Fibroblast of skin of abdomen (primary cell): ENCODE measurements around the gene FAM219A.
"Not testable (repeated sequence)": the region's sequence is repeated elsewhere in the genome, so short reads cannot be mapped to it uniquely, and the experiment has no call there.

ENCODE experiments used
- DNase-seq: peaks from one replicate; pipeline ENCODE4 v3.0.0-alpha.2; 2013

The FAM219A gene

GRCh38 chr9:34374905-34375552 lies 83.3 kb downstream of the FAM219A start:
- DNase-seq: no peak

DNA sequence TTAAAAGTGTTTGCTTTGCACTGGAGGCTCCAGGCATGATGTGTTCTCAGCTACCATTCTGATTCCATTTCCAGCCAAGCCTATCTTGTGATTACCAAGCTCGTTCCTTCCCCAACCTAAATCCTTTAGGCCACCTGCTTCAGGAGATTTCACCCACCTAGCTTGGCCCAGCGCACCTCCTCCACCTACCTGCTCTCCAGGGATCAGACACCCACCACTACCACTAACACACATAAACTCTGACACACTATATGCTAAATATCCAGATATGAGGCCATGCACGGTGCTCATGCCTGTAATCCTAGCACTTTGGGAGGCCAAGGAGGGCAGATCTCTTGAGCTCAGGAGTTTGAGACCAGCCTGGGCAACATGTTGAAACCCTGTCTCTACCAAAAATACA lies 84.0 kb downstream of the FAM219A start:
- no peak for DNase-seq

- DNase-seq: no peak
Observed at GRCh38 chr9:34373749-34374148, 84.6 kb downstream of the FAM219A start.

GRCh38 chr9:34372467-34373011 lies 85.8 kb downstream of the FAM219A start:
- no peak for DNase-seq

DNA sequence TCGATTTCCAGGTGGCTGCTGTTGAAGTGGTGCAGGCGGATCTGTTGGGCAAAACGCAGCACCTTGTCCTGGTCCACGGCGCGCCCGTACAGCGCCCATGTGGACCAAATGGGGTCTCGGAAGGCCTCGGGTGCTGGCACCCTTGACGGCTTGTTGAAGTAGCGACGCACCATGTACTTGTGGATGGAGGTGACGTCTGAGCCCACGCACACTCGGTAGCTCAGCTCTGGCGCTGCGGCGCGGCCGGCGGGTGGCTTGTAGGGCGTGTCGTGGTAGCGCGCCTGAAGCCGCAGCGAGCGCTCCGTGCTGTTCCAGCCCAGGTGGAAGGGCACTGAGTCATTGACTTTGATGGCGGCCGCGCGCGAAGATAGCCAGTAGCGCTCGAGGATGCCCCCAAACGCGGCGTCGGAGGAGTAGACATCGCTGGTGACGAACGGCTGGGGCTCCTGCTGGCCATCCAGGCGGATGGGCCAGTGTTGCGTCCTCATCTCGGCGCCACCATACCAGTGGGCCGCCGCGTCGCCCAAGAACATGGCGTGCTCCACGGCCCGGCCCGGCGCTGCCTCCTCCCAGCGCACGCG lies 86.4 kb downstream of the FAM219A start:
- no peak for DNase-seq

GRCh38 chr9:34370970-34371880 lies 87.1 kb downstream of the FAM219A start:
- no peak for DNase-seq

DNA sequence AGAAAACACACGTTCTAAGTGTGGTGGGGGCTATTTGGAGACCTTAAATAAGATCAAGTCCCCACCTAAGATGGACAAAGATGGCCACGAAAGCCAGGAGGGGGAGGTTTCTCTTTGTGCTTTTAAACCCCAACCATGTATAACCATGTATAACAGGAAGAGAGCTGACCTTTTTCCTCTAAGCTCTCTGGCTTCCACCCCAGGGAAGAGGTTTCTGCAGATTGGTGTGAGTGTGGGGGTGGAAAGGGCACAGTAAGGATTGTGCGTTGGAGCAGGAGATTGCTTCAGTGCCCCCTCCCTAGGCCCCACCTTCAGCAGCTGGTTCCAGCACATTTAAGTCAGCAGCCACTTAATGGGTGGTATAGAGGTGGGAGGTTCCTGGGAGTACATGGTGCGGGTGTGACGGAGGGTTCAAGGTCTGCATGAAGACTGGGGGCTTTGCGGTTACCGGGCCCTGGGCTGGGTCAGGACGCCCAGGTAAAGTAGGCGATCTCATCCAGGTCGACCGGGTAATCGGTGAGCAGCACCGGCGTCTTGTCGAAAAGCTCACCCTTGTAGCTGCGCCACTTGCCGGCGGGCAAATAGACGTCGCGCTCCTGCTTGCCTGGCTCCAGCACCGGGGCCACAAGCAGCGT lies 87.9 kb downstream of the FAM219A start:
- no peak for DNase-seq

DNA sequence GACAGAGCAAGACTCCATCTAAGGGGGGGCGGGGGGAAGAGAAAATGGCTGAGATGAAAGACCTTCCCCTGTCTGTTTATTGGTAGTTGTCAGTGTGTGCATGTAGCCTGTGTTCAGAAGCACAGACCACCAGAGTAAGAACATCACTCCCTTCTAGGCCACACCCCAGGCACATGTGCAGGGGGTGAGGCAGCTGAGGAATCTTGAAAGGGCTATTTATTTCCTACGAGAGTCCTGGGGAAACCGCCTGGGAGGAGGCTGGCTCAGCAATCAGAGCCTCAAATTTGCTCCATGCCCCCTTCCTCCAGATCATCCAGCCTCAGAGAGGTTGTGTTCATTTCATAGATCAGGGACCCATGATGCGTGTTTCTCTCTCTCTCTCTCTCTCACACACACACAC lies 88.7 kb downstream of the FAM219A start:
- DNase-seq: no peak

DNA sequence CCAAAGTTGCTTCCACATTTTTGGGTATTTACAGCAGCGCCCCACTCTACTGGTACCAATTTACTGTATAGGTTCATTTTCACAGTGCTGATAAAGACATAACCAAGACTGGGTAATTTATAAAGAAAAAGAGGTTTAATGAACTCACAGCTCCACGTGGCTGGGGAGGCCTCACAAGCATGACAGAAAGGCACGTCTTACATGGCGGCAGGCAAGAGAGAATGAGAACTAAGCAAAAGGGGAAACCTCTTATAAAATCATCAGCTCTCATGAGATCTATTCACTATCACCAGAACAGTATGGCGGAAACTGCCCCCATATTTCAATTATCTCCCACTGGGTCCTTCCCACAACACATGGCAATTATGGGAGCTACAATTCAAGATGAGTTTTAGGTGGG lies 89.6 kb downstream of the FAM219A start:
- not testable (repeated sequence) for DNase-seq

- not testable (repeated sequence) for DNase-seq
Observed at GRCh38 chr9:34367751-34368410, 90.5 kb downstream of the FAM219A start.

DNA sequence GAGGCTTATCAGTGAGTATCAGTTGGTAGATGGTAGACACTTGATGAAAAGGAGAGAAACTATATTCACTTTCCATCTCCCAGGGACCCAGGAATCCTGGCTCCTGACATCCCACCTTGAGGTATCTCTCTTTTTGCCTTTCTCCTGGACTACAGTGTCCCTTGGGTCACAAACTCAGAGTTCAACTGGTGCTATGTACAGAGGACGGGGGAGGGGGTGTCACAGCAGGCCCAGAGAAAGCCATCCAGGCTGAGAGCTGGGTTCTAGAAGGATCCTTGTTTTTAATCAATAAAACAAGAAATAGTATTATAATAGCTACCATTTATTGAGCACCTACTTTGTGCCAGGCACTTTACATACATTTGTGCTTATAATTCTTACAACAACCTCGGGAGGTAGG lies 92.0 kb downstream of the FAM219A start:
- DNase-seq: no peak

DNA sequence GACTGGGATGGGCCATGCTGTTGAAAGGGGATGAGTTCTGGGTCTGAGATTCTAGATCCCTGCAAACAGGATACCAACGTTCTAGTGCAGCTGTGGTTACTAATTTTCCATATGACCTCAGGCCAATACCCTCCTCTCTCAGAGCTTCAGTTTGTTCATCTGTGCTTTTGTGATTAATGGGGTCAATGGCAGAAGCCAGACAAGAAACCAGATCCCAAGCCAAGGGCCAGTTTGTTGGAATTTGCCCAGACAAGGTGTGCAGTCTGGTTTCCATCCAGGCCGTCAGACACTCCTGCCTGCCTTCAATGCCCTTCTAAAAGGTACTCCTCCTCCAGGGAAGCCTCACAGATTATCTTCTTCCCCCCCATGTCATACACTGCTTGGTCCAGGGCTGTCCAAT lies 93.1 kb downstream of the FAM219A start:
- DNase-seq: no peak

GRCh38 chr9:34363619-34364351 lies 94.6 kb downstream of the FAM219A start:
- no peak for DNase-seq

DNA sequence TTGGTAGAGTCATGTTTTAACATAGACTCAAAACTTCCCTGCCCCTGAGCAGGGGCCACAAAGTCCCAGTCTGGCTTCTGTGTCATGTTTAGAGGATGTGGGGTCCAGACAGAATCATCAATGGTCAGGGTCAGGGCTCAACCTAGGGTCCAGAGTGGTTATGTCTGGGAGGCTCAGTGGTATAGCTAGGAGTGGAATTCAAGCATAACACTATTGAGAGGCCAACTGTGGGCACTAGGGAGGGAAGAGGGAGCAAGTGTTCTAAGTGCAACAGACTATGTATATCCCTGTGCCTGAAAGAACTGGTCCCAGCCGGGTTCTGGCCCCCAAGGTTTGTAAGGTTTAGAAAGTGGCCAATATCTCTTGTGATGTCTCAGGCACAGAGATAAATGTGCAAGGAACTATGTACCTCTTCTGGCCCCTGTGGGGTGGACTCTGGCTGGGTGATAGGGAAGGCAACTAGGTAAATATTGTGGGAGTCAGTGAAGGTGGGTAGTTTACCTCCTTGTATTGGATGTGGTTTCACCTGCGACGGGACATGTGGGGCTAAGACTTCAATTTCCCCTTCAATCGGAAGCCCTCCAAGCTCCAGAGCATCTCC lies 95.7 kb downstream of the FAM219A start:
- no peak for DNase-seq

- DNase-seq: not testable (repeated sequence)
Observed at GRCh38 chr9:34352957-34353356, 105.4 kb downstream of the FAM219A start.

DNA sequence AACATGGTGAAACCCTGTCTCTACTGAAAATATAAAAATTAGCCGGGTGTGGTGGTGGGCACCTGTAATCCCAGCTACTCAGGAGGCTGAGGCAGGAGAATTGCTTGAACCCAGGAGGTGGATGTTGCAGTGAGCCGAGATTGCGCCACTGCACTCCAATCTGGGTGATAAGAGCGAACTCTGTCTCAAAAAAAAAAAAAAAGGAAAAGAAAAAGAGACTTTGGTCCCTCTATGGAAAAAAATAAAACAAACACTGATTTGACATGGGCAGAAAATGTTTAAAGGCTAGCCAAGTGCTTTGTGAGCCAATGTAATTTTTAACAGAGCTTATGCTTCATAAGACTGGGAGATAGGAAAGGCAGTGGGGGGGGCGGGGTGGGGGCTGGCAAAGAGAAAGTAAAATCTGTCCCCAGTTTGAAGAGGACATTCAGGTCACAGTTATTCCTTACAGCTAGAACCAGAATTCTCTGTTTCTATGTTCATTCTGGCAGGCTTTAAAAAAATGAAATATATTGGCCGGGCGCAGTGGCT lies 106.2 kb downstream of the FAM219A start:
- DNase-seq: not testable (repeated sequence)

DNA sequence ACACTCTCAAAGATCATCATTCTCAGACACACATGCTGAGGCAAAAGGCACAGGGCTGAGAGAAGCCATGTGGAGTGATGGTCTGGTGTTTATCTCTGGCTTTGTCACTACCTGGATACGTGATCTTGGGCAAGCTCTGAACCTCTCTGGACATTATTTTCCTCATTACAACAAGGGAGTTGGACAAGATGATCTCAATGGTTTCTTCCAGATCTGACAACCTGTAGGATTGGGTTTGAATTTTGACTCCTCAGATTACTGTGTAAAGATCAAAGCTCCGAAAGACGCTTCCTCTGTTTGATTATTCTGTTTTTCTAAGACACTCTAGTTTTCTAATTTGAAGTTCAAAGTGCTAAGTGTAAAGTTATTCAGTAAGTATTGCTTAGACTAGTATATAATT lies 109.0 kb downstream of the FAM219A start:
- no peak for DNase-seq
